GM12873 (cell line): Measurements from ENCODE around the gene VAT1L.

Experiments
- CTCF ChIP-seq: IDR thresholded peaks from 2 replicates; pipeline ENCODE4 v1.5.1; 2012; ENCODE audit warnings: low read depth, mild to moderate bottlenecking, moderate library complexity, low read length, control low read depth; ENCODE audit not compliant: insufficient read depth; ENCODE audit errors: missing control alignments

Gene VAT1L

GRCh38 chr16:77868478-77868877, 80.1 kb downstream of the VAT1L start:
- no peak for TF ChIP-seq CTCF

DNA sequence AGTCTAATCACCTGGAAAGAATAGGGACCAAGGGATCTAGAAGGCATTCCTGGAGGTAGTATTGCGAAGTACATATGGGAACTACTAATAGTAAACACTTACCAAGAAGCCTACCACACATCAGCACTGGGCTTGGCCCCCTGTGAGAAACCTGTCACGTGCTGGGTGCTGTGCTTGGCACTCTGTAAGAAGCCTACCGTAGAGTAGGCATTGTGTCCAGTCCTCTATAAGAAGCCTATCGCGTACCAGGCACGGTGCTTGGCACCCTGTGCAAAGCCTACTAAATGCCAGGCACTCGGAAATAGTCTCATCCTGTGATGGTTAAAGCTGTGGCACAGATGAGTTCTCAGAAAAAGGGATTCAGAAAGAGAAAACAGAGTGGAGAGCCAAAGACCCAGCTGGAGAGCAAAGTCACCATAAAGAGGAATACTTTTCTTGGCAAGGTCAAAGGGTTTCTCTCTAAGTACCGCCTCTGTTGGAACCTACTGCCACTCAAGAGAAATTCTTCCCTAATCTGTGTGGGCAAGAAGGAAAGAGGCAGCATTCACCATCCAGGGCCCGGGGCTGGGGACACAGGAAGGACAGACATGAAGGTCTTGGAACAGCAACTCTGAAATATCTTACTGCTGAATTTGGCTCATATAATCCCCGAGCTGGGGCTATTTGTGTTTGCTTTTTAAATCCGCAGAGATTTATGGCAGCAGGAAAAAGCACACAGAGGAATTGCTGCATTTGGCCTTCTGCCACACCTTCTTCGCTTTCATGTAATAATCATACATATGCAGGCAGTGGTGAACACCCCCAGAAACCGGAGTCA, 81.8 kb downstream of the VAT1L start:
- no peak for TF ChIP-seq CTCF

- TF ChIP-seq CTCF, result no peak
These were observed 83.6 kb downstream of the VAT1L start for GRCh38 chr16:77871932-77872331.

GRCh38 chr16:77873066-77873465, 84.7 kb downstream of the VAT1L start:
- no peak for TF ChIP-seq CTCF

GRCh38 chr16:77874347-77874746, 86.0 kb downstream of the VAT1L start:
- TF ChIP-seq CTCF, result no peak

DNA sequence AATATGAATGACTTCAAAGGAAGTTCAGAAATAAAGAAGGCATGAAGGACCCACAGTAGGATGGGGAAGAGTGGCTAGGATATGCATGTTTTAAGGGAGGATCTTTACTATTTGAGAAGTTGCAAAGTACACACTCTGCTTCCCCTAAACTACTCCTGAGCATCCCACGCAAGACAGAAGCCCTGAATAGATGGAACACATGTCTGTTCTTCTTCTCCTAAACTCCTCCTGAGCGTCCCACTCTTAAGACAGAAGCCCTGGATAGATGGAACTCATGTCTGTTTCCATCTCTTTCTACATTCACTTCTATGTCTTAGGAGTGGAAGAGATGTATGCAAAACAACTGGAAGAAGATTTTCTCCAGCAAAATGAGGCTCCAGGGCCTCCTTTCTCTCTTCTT, 88.4 kb downstream of the VAT1L start:
- TF ChIP-seq CTCF, result no peak

- no peak for TF ChIP-seq CTCF
These were observed 89.5 kb downstream of the VAT1L start for GRCh38 chr16:77877712-77878347.
